ENCODE data around the gene NR3C2.
"Not testable (repeated sequence)": the region's sequence is repeated elsewhere in the genome, so short reads cannot be mapped to it uniquely, and the experiment has no call there.

NR3C2 gene

GRCh38 chr4:148364525-148364924 lies 77.7 kb downstream of the NR3C2 start:
- no peak for DNase-seq

- no peak for DNase-seq
These were observed 82.4 kb downstream of the NR3C2 start for GRCh38 chr4:148359769-148360168.

- DNase-seq: no peak
These were observed 86.6 kb downstream of the NR3C2 start for GRCh38 chr4:148355442-148356123.

GRCh38 chr4:148354186-148354585 lies 88.0 kb downstream of the NR3C2 start:
- DNase-seq: no peak

GRCh38 chr4:148353571-148353970 lies 88.6 kb downstream of the NR3C2 start:
- no peak for DNase-seq

GRCh38 chr4:148349153-148349552 lies 93.1 kb downstream of the NR3C2 start:
- no peak for DNase-seq

GRCh38 chr4:148346657-148347056 lies 95.6 kb downstream of the NR3C2 start:
- no peak for DNase-seq

GRCh38 chr4:148345509-148345908 lies 96.7 kb downstream of the NR3C2 start:
- no peak for DNase-seq

GRCh38 chr4:148344941-148345340 lies 97.3 kb downstream of the NR3C2 start:
- DNase-seq: no peak

GRCh38 chr4:148344352-148344751 lies 97.9 kb downstream of the NR3C2 start:
- no peak for DNase-seq

- no peak for DNase-seq
These were observed 100.0 kb downstream of the NR3C2 start for GRCh38 chr4:148341980-148342800.

GRCh38 chr4:148335133-148335532 lies 107.1 kb downstream of the NR3C2 start:
- no peak for DNase-seq

- DNase-seq: no peak
These were observed 108.9 kb downstream of the NR3C2 start for GRCh38 chr4:148333265-148333664.

GRCh38 chr4:148332486-148332885 lies 109.7 kb downstream of the NR3C2 start:
- no peak for DNase-seq

- DNase-seq: no peak
These were observed 111.5 kb downstream of the NR3C2 start for GRCh38 chr4:148330724-148331123.

GRCh38 chr4:148330161-148330560 lies 112.1 kb downstream of the NR3C2 start:
- DNase-seq: no peak

- no peak for DNase-seq
These were observed 112.5 kb downstream of the NR3C2 start for GRCh38 chr4:148329751-148330150.

- DNase-seq: no peak
These were observed 114.5 kb downstream of the NR3C2 start for GRCh38 chr4:148327683-148328082.

GRCh38 chr4:148323316-148323715 lies 118.9 kb downstream of the NR3C2 start:
- not testable (repeated sequence) for DNase-seq

- no peak for DNase-seq
These were observed 127.2 kb downstream of the NR3C2 start for GRCh38 chr4:148315049-148315448.

- no peak for DNase-seq
These were observed 129.2 kb downstream of the NR3C2 start for GRCh38 chr4:148312956-148313490.

- DNase-seq: no peak
These were observed 130.7 kb downstream of the NR3C2 start for GRCh38 chr4:148311526-148311925.

GRCh38 chr4:148310756-148311155 lies 131.5 kb downstream of the NR3C2 start:
- DNase-seq: no peak

GRCh38 chr4:148305751-148306150 lies 136.5 kb downstream of the NR3C2 start:
- no peak for DNase-seq
